GM19468 (cell line): ENCODE data around the gene CCNL2.
"Not testable (repeated sequence)": the region's sequence is repeated elsewhere in the genome, so short reads cannot be mapped to it uniquely, and the experiment has no call there.

Experiments
- ATAC-seq: cut with Tn5 transposase; IDR thresholded peaks from one replicate; pipeline ENCODE4 v1.9.1; 2021; ENCODE audit warnings: mild to moderate bottlenecking, moderate library complexity, moderate number of reproducible peaks; ENCODE audit not compliant: unreplicated experiment; ENCODE audit errors: extremely low read depth

Gene CCNL2

GRCh38 chr1:1421147-1421906 lies 22.2 kb upstream of the CCNL2 start, which contains the start of gene ANKRD65:
Gene ANKRD65, minus strand, starts transcription at chr1:1421276. Its CDS starts 271 bp downstream, at chr1:1421005.
- no peak for ATAC-seq

DNA sequence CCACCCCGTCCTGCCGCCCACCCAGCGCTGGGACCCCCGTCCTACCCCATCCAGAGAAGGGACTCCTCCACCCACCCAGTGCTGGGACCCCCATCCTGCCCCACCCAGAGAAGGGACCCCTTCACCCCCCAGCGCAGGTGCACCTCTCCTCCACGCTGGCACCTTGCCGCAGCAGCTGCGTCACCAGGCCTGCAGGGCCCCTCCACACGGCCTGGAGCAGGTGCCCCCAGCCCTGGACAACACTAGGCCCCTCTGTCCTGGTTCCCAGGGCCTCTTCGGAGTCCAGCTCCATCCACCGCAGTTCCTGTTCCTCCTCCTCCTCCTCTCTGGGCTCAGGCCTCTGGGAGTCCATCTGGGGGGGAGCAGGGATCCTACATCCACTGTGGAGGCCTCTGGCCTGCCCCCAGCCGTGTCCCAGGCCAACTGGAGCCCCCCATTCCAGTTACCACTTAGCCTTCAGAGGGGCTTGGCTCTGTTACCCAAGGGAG lies 21.6 kb upstream of the CCNL2 start:
- no peak for ATAC-seq

DNA sequence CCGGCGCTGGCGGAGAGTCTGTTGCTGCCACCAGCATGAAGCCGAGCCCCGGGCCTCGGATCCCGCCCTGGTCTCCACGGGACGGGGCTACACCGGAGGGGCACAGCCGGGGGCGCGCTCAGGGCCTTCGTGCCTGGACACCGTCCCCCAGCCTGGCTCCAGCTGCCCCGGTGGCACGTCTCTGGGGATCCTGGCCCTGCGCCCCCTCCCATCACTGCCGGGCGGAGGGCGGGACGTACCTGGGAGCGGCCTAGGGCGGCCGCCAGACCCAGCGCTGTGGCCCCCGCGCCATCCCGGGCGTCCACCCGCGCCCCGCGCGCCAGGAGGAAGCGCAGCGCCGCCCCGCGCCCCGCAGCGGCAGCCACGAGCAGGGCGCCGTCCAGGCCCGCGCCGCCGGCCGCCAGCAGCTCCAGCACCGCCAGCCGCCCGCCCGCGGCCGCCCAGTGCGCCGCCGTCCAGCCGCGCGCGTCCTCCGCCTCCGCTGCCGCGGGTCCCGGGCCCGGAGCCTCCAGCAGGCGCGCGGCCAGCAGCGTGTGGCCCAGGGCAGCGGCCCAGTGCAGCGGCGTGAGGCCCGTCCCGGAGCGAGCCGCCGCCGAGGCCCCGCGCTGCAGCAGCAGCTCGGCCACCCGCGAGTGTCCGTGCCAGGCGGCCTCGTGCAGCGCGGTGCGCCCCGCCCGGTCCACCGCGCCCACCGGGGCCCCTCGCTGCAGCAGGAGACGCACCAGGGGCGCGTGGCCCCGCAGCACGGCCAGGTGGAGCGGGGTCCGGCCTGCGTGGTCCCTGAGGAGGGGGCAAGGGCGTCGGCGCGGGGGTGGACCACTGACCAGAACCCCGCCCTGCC lies 20.9 kb upstream of the CCNL2 start:
- ATAC-seq: no peak

DNA sequence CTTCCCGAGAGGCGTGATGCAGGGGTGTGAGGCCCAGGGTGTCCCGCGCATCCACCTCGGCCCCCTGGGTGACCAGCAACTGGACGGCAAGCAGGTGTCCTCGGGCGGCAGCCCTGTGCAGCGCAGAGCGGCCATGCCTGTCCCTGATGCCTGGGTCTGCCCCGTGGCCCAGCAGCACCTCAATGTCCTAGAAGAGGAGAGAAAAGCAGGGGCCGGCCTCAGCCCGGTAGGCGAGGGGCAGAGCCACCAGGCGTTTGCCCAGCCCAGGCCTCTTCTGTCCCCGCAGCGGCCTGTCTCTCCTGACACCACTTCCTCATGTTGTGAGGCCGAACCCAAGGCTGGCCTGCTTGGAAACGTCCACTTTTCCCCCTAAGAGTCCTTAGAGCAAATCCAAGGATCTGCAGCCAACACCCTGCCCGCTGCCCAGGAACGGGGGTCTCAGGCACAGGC lies 20.3 kb upstream of the CCNL2 start:
- ATAC-seq: no peak

DNA sequence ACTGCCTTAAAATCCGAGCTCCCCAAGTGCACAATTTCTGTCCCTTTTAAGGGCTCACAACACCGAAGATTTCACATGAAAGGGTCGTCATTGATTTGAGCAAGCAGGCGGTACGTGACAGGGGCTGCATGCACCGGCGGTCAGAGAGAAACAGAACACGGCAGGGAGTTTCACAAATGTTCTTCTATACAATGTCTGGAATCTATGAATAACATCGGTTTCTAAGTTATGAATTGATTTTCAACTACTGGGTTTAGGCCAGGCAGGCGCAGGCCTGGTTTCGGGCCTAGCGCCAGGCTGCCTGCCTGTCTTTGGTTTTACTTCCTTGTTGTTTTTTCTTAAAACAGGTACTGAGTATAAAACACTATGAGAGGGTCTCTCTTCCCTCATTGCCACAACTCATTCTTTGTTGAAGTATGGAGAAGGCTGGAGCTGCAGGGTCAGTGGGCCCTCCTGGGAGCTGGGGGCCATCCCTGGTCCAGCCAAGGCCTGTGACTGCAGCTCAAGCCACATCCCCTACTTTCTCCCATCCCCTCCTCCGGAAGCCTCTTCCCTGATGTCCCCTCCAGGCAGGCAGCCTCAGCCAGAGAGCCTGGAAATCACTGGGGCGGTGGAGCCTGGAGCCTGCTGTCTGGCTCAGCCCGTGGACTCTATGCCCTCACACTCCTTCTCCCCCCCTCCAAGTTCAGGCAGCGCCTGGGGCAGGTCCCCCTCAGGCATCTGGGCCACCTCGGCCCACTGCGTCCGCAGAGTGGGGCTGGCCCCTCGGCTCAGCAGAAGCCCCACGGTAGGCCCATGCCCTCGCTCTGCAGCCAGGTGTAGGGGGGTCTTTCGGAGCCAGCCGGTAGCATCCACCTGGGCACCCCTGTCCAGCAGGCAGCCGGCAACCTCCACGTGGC lies 19.6 kb upstream of the CCNL2 start:
- ATAC-seq: no peak

DNA sequence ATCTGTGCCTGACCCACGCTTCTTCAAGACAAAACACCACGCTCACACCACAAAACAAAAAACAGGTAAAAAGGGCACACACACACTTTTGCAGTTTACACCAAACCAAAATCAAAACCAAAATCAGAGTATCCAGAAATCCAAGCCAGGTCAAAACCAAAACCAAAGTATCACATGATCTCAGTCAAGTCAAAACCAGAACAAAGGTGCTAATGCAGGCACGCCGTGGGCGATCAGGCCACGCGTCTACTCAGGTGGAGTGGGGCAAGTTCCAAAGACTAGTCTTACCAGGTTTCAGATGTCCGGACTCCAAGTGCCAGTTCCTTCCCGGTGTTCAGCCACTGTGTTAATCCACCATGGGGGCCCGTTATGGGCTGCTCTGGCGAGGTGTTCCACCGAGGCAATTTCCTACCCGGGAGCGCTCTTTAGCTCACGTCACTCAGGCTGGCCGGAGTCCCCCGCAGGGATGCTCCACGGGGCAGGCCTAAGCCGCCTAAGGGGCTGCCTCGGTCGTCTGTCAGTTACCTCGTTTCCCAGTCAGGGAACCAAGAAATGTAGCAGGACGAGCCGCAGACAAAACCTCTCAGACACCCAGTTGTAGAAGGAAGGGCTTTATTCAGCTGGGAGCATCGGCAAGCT lies 18.8 kb upstream of the CCNL2 start:
- ATAC-seq: not testable (repeated sequence)

GRCh38 chr1:1417396-1417795 lies 18.3 kb upstream of the CCNL2 start:
- ATAC-seq: not testable (repeated sequence)

GRCh38 chr1:1415751-1416150 lies 16.6 kb upstream of the CCNL2 start:
- no peak for ATAC-seq

- not testable (repeated sequence) for ATAC-seq
Observed at GRCh38 chr1:1412311-1412902, 13.3 kb upstream of the CCNL2 start.

DNA sequence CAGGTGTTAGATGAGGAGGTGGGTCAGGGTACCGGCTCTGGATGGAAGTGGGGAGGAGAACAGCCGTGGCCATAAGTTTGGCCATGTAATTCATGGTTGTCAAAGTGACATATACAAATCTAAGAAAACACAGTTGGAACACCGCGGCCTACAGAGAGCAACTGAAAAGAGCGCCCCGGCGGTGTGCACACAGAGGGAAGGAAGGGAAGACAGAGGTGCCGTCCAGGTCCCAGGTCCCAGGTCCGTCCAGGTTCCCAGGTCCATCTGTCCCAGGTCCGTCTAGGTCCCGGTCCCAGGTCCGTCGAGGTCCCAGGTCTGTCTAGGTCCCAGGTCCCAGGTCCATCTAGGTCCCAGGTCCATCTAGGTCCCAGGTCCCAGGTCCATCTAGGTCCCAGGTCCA lies 12.5 kb upstream of the CCNL2 start:
- ATAC-seq: no peak

- not testable (repeated sequence) for ATAC-seq
Observed at GRCh38 chr1:1410238-1410637, 11.1 kb upstream of the CCNL2 start.

DNA sequence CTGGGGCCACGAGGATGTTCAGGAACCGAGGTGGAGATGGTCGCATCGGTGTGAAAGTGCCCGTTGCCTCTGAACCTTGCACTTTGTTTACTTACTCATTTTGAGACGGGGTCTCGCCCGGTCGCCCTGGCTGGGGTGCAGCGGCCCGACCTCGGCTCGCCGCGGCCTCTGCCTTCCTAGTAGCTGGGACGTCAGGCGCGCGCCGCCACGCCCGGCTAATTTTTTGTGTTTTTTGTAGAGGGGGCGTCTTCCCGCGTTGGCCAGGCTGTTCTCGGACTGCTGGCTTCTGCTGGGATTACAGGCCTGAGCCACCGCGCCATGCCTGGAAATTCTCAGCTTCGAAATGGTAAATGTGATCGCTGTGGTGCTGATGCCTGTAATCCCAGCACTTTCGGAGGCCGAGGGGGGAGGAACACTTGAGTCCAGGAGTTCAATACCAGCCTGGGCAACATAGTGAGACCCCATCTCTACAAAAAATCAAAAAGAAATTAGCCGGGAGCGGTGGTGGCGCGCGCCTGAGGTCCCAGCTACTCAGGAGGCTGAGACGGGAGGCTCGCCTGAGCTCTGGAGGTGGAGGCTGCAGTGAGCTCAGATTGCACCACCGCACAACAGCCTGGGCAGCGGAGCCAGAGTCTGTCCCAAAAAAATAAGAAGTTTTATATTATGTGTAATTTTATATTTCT lies 8.6 kb upstream of the CCNL2 start:
- no peak for ATAC-seq

DNA sequence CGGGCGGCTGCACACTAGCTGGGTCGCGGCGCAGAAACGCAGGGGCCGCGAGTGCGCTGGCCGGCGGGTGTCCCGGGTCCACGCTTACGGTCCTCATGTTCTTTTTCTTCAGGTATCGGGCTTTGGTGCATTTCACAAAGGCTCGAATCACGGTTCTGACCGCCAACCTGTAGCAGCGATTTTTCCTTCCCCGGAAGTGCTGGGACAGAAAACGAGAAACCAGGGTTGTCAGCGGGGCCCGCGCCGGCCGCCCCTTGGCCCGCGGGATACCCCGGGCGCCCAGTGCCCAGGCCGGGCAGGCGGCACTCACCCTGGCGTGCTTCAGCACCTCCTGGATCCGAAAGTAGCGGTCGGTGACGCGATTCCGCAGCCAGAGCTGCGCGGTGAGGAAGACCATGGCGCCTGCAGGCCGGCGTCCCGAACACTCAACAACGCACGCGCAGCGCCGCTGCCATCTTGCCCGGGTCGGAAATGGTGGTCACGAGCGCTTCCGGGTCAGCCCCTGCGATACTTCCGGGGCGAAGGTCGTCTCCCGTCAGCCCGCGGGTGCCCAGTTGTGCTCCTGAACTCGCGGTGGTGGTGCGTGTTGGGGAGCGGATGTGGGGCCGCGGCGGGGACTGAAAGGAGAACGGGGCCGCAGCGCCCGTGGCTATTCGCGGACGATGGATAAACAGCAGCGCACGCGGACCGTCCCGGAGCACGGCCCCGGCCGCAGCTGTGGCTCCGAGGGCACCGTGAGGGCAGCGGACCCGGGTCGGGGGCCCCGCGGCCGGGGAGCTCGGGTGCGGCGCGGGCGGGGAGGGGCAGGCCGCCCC lies 7.9 kb upstream of the CCNL2 start, which contains the start of gene MRPL20:
Gene MRPL20 (minus strand): TSS at position 473 of the 815 bp plus-strand sequence. CDS start 76 bp downstream, at position 397.
- ATAC-seq: peak; percentile 48

GRCh38 chr1:1406101-1406820 lies 7.1 kb upstream of the CCNL2 start:
- ATAC-seq: no peak

DNA sequence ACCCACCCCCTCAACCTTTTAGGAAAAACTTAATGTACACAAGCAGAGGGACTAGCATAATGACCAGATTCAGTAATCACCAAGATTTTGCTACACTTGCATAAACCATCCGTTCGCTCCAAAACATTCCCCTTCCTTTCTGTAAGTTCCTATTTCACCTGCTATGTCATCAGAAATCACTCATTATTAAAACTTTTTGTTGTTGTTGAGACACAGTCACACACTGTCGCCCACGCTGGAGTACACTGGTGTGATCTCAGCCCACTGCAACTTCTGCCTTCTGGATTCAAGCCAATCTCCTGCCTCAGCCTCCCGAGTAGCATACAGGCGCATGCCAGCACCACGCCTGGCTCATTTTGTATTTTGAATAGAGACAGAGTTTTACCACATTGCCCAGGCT lies 4.5 kb upstream of the CCNL2 start:
- no peak for ATAC-seq

DNA sequence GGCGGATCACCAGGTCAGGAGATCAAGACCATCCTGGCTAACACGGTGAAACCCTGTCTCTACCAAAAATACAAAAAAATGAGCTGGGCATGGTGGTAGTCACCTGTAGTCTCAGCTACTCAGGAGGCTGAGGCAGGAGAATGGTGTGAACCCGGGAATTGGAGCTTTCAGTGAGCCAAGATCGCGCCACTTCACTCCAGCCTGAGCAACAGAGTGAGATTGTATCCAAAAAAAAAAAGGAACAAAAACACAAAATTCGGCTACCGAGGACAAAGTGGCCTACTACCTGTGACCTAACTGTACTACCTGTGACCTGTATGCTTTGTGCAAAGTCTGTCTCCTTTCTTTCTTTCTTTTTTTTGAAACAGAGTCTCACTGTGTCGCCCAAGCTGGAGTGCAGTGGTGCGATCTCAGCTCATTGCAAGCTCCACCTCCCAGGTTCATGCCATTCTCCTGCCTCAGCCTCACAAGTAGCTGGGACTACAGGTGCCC lies 3.8 kb upstream of the CCNL2 start:
- ATAC-seq: not testable (repeated sequence)
